ENCODE results near the gene PTOV1.

Gene PTOV1

DNA sequence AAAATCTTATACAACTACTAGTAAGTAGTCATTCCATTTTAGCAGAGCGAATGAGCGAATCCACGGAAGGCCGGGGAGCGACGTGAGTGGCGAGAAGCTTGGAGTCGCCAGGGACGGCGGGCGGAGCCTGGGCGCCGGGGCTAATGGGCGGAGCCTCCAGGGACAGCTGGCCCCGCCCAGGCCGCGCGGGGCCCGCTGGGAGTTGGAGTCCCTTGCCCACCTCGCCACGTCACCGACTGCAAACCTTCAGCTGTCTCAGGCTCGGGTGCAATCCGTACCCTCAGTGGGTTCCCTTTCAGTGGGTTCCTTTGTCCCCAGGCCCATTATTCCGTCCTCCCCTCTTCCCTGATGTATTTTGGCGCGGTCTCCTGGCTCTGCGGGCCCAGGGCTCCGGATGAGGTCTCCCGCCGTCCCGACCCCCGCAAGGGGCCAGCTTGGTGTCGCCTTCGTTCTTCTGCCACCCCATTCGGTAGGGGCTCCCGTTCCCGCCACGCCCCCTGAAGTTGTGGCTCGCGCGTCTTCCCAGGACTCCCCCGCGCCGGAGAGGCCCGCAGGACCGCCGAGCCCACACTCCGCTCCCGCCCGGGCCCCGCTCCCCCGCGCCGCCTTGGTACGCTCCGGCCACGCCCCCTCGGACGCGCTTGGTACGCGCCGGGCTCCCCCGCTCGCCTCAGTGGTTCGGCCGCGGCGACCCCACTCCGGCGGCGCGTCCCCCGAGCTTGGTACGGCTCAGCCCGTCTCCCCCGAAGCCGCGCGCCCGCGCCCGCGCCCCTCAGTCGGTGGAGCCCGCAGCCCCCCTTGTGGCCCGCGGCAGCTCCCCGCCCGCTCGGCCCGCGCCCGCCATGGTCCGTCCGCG, at the start of gene PTOV1:
Gene PTOV1, plus strand, starts transcription at position 673 of the 856 bp plus-strand sequence.
- H3K4me1 ChIP-seq (ENCODE audit: control insufficient read depth, insufficient read depth, low read length), result peaks cover 17% of the 10 kb centered on the region; the same call in 1 of the 2 replicates
- peak within 1 kb of the TSS; percentile 99 for H3K27ac ChIP-seq (ENCODE audit: extremely low read depth, low read depth, low read length)
- ChIA-PET CTCF (interaction anchor here (0.6 to 1.7 kb wide), 10 partner anchors 13 to 281 kb away, joined by 3 to 7 read pairs (median 4); partner anchors contain the start of gene FUZ), POLR2A (interaction anchor here (0.5 to 8.8 kb wide), 20 partner anchors 8 to 355 kb away, joined by 3 to 128 read pairs (median 4); partner anchors contain the start of genes AP2A1, ATF5, FUZ and MED25)
- H3K36me3 ChIP-seq (ENCODE audit: control insufficient read depth in 2 of 2, insufficient read depth in 1 of 2, low read length in 2 of 2), result peaks cover 0 to 18% of the 10 kb centered on the region in 2 experiments; a peak in 2 of 3 replicates
- no peaks in the 10 kb centered on the region for H3K9me3 ChIP-seq (ENCODE audit: control insufficient read depth, insufficient read depth, low read depth, low read length)
- H3K4me3 ChIP-seq (ENCODE audit: low read depth, low read length), result peak within 1 kb of the TSS; percentile 76
- no peak for TF ChIP-seq ZNF18 (tag by site-specific recombination; IDR thresholded peaks at IDR 0.05)
- TF ChIP-seq EGR2 (tag by site-specific recombination; IDR thresholded peaks at IDR 0.05; ENCODE audit: low read depth), result peak; percentile 77
- no peak for TF ChIP-seq ZNF174 (tag by site-specific recombination; IDR thresholded peaks at IDR 0.05)
- TF ChIP-seq ZNF629 (tag by site-specific recombination; IDR thresholded peaks at IDR 0.05), result peak; percentile 86
- peak; percentile 79; the same call in 1 of the 2 replicates for TF ChIP-seq GLI4 (tag by site-specific recombination; IDR thresholded peaks at IDR 0.05)
- TF ChIP-seq ATF2 (tag by site-specific recombination; IDR thresholded peaks at IDR 0.05; ENCODE audit: low read depth), result 0 out of 2 replicates have a peak, but pooled peaks have one; percentile 17
- no peak for TF ChIP-seq ZNF114 (tag by site-specific recombination; IDR thresholded peaks at IDR 0.05)
- TF ChIP-seq PRDM4 (tag by site-specific recombination; IDR thresholded peaks at IDR 0.05), result peak; percentile 65; the same call in 1 of the 2 replicates
- no peak for TF ChIP-seq ZNF433 (tag by site-specific recombination; IDR thresholded peaks at IDR 0.05; ENCODE audit: low read depth)
- TF ChIP-seq REPIN1 (tag by site-specific recombination; IDR thresholded peaks at IDR 0.05; ENCODE audit: low read depth), result peak; percentile 78; the same call in 1 of the 2 replicates
- peak; percentile 92 for TF ChIP-seq IKZF3 (tag by site-specific recombination; IDR thresholded peaks at IDR 0.05)
- peak; percentile 96 for TF ChIP-seq SP3 (tag by site-specific recombination; IDR thresholded peaks at IDR 0.05)
- no peak for TF ChIP-seq ZNF645 (tag by site-specific recombination; IDR thresholded peaks at IDR 0.05)
- TF ChIP-seq, protein P1, sequence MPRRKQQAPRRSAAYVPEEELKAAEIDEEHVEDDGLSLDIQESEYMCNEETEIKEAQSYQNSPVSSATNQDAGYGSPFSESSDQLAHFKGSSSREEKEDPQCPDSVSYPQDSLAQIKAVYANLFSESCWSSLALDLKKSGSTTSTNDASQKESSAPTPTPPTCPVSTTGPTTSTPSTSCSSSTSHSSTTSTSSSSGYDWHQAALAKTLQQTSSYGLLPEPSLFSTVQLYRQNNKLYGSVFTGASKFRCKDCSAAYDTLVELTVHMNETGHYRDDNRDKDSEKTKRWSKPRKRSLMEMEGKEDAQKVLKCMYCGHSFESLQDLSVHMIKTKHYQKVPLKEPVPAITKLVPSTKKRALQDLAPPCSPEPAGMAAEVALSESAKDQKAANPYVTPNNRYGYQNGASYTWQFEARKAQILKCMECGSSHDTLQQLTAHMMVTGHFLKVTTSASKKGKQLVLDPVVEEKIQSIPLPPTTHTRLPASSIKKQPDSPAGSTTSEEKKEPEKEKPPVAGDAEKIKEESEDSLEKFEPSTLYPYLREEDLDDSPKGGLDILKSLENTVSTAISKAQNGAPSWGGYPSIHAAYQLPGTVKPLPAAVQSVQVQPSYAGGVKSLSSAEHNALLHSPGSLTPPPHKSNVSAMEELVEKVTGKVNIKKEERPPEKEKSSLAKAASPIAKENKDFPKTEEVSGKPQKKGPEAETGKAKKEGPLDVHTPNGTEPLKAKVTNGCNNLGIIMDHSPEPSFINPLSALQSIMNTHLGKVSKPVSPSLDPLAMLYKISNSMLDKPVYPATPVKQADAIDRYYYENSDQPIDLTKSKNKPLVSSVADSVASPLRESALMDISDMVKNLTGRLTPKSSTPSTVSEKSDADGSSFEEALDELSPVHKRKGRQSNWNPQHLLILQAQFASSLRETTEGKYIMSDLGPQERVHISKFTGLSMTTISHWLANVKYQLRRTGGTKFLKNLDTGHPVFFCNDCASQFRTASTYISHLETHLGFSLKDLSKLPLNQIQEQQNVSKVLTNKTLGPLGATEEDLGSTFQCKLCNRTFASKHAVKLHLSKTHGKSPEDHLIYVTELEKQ (tag by site-specific recombination; IDR thresholded peaks at IDR 0.05; ENCODE audit: borderline replicate concordance), result 0 out of 2 replicates have a peak, but pooled peaks have one; percentile 8
- TF ChIP-seq HIC1 (tag by site-specific recombination; IDR thresholded peaks at IDR 0.05), result peak; percentile 90
- TF ChIP-seq ZBTB6 (tag by site-specific recombination; IDR thresholded peaks at IDR 0.05), result 0 out of 2 replicates have a peak, but pooled peaks have one; percentile 45
- no peak for TF ChIP-seq HOXD13 (CRISPR knock-in tag; IDR thresholded peaks at IDR 0.05; ENCODE audit: borderline replicate concordance)
- peak; percentile 97 for TF ChIP-seq ZBTB17 (tag by site-specific recombination; IDR thresholded peaks at IDR 0.05)
- 0 out of 2 replicates have a peak, but pooled peaks have one; percentile 54 for TF ChIP-seq ZNF777 (tag by site-specific recombination; IDR thresholded peaks at IDR 0.05; ENCODE audit: borderline replicate concordance)
- TF ChIP-seq KLF8 (tag by site-specific recombination; IDR thresholded peaks at IDR 0.05), result peak; percentile 92
- peak; percentile 98 for TF ChIP-seq ZXDB (tag by site-specific recombination; IDR thresholded peaks at IDR 0.05)

Data from HEK293 (cell line).